ENCODE data around the gene PARD3. TPM values are rescaled to one million over a fixed set of nuclear protein-coding genes. Genes with fewer than 3 reads are reported as not detected.

Gene PARD3
- total RNA-seq, 3 donors from 2014 or later, result 39.5 to 87.9 (median 47.0) TPM

DNA sequence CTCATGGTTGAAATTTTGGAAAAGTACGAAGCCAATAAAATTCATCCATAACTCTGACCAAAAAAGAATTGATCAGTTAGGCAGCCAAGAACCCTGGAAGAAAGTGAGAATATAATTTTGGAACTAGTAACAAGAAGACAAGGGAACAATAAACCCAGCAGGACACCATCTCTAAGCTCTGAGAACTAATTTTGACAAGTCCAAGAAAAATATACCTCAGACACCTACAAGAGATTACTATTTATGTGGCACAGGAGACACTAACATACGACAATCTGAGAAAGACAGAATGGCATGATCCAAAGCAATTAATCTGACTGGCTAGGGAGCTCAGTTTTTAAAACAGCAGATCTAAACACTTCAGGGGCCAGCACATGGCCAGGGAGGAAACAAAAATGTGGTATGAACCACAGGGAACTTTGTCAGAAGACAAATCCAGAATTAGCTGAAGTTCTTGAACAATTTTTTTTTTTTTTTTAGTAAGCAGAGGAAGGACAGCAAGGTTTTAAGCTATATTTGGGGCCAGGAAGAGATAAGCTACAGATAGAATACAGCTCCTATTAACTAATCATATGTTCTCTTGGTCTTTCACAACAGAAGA, 38.9 kb downstream of the PARD3 start:
- ATAC-seq, result no peak
- intact Hi-C loops (cut with DNase I, micrococcal nuclease), result no loop called here
- DNase-seq, result no peak

DNA sequence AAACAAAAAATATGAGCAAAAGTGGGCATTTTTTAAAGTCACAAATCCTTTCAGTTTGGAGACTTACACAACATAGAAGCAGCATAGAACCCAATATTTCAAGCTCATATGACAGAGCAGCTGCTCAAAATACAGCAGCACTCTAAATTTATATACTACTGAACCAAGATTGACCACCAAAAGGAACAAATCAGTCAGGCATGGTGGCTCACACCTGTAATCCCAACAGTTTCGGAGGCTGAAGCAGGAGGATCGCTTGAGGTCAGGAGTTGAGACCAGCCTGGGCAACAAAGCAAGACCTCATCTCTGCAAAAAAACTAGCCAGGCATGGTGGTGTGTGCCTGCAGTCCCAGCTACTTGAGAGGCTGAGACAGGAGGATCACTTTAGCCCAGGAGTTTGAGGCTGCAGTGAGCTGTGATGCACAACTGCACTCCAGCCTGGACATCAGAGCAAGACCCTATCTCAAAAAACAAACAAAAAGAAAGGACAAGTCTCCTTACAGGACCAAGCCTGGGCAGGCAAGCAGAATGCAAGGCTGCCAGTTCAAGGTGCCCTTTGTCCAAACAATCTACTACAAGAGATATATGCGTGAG, 40.0 kb downstream of the PARD3 start:
- Histone ChIP-seq H3K4me1 (ENCODE audit: low read depth) (no peaks in the 10 kb centered on the region), H3K4me3 (no peak overlapping the region), H3K9me3 (no peaks in the 10 kb centered on the region), H3K36me3 (ENCODE audit: low read depth) (no peaks in the 10 kb centered on the region)
- TF ChIP-seq, protein P1, sequence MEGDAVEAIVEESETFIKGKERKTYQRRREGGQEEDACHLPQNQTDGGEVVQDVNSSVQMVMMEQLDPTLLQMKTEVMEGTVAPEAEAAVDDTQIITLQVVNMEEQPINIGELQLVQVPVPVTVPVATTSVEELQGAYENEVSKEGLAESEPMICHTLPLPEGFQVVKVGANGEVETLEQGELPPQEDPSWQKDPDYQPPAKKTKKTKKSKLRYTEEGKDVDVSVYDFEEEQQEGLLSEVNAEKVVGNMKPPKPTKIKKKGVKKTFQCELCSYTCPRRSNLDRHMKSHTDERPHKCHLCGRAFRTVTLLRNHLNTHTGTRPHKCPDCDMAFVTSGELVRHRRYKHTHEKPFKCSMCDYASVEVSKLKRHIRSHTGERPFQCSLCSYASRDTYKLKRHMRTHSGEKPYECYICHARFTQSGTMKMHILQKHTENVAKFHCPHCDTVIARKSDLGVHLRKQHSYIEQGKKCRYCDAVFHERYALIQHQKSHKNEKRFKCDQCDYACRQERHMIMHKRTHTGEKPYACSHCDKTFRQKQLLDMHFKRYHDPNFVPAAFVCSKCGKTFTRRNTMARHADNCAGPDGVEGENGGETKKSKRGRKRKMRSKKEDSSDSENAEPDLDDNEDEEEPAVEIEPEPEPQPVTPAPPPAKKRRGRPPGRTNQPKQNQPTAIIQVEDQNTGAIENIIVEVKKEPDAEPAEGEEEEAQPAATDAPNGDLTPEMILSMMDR (IDR thresholded peaks at IDR 0.05), result no peak
- intact Hi-C loops (cut with DNase I, micrococcal nuclease), result no loop called here
- DNase-seq (no peak), ATAC-seq (no peak)

More for the DNA sequence above, 38.9 kb downstream of the PARD3 start:
- Histone ChIP-seq H3K36me3 (ENCODE audit: low read depth) (no peaks in the 10 kb centered on the region), H3K4me1 (ENCODE audit: low read depth) (no peaks in the 10 kb centered on the region), H3K9me3 (no peaks in the 10 kb centered on the region), H3K4me3 (no peak overlapping the region)
- TF ChIP-seq, protein P1 (IDR thresholded peaks at IDR 0.05), result no peak

- no peak overlapping the region for H3K4me3 ChIP-seq
- ATAC-seq (no peak), DNase-seq (no peak)
- H3K4me1 ChIP-seq (ENCODE audit: low read depth), result peaks cover 6% of the 10 kb centered on the region
- intact Hi-C loops (cut with DNase I, micrococcal nuclease), result no loop called here
- H3K36me3 ChIP-seq (ENCODE audit: low read depth), result no peaks in the 10 kb centered on the region
- no peaks in the 10 kb centered on the region for H3K9me3 ChIP-seq
- TF ChIP-seq, protein P1 (IDR thresholded peaks at IDR 0.05), result no peak
Observed at GRCh38 chr10:34773636-34774630, 41.2 kb downstream of the PARD3 start.

- Histone ChIP-seq H3K4me1 (ENCODE audit: low read depth) (peaks cover 8% of the 10 kb centered on the region), H3K4me3 (no peak overlapping the region), H3K9me3 (no peaks in the 10 kb centered on the region), H3K36me3 (ENCODE audit: low read depth) (no peaks in the 10 kb centered on the region)
- intact Hi-C loops (cut with DNase I, micrococcal nuclease), result no loop called here
- ATAC-seq (no peak), DNase-seq (no peak)
- TF ChIP-seq, protein P1 (IDR thresholded peaks at IDR 0.05), result no peak
Observed at GRCh38 chr10:34771525-34771924, 43.6 kb downstream of the PARD3 start.

GRCh38 chr10:34771106-34771505, 44.0 kb downstream of the PARD3 start:
- TF ChIP-seq, protein P1 (IDR thresholded peaks at IDR 0.05), result no peak
- no peak for ATAC-seq
- DNase-seq, result no peak
- H3K4me1 ChIP-seq (ENCODE audit: low read depth), result peaks cover 8% of the 10 kb centered on the region
- H3K4me3 ChIP-seq, result no peak overlapping the region
- H3K9me3 ChIP-seq, result no peaks in the 10 kb centered on the region
- intact Hi-C loops (cut with DNase I, micrococcal nuclease), result no loop called here
- H3K36me3 ChIP-seq (ENCODE audit: low read depth), result no peaks in the 10 kb centered on the region
